ENCODE results near the gene C3orf52. TPM values are rescaled to one million over a fixed set of nuclear protein-coding genes. Genes with fewer than 3 reads are reported as not detected.

The C3orf52 gene
- polyA plus RNA-seq, 1 donor from 2014 or later: 0.21 TPM

- Histone ChIP-seq H3F3A (ENCODE audit: insufficient read depth, low read length, poor library complexity, severe bottlenecking) (no peaks in the 10 kb centered on the region), H4K20me1 (ENCODE audit: insufficient read depth) (no peaks in the 10 kb centered on the region), H3K79me2 (replicated peaks; ENCODE audit: insufficient read depth, low read length) (no peaks in the 10 kb centered on the region), H3K9ac (ENCODE audit: low read length) (no peak overlapping the region), H3K27ac (ENCODE audit: low read length) (no peak overlapping the region), H3K36me3 (ENCODE audit: insufficient read depth, low read length) (no peaks in the 10 kb centered on the region), H3K9me2 (ENCODE audit: insufficient read depth, low read length) (no peaks in the 10 kb centered on the region), H3K27me3 (ENCODE audit: insufficient read depth, low read depth, low read length) (no peaks in the 10 kb centered on the region), H2AFZ (ENCODE audit: low read depth, low read length) (no peak overlapping the region), H3K9me3 (ENCODE audit: low read length) (no peaks in the 10 kb centered on the region), H3K4me3 (ENCODE audit: low read length) (no peak overlapping the region), H3K4me2 (ENCODE audit: low read length) (no peak overlapping the region)
- TF ChIP-seq TAF1 (IDR thresholded peaks at IDR 0.05; ENCODE audit: low read depth) (no peak), RAD21 (conservative IDR thresholded peaks at IDR 0.05) (no peak), EZH2 (IDR thresholded peaks at IDR 0.05; ENCODE audit: borderline replicate concordance, insufficient read depth, low read length, poor library complexity, severe bottlenecking) (no peak), CTCF (IDR thresholded peaks at IDR 0.05; ENCODE audit: poor library complexity, severe bottlenecking) (no peak)
These were observed 38.9 kb downstream of the C3orf52 start for GRCh38 chr3:112124907-112125607.

- Histone ChIP-seq H4K20me1 (ENCODE audit: insufficient read depth) (no peaks in the 10 kb centered on the region), H3F3A (ENCODE audit: insufficient read depth, low read length, poor library complexity, severe bottlenecking) (no peaks in the 10 kb centered on the region), H3K9me3 (ENCODE audit: low read length) (no peaks in the 10 kb centered on the region), H3K4me3 (ENCODE audit: low read length) (no peak overlapping the region), H3K4me2 (ENCODE audit: low read length) (no peak overlapping the region), H3K36me3 (ENCODE audit: insufficient read depth, low read length) (no peaks in the 10 kb centered on the region), H3K79me2 (replicated peaks; ENCODE audit: insufficient read depth, low read length) (no peaks in the 10 kb centered on the region), H3K9me2 (ENCODE audit: insufficient read depth, low read length) (no peaks in the 10 kb centered on the region), H3K27ac (ENCODE audit: low read length) (no peak overlapping the region), H3K9ac (ENCODE audit: low read length) (no peak overlapping the region), H3K27me3 (ENCODE audit: insufficient read depth, low read depth, low read length) (no peaks in the 10 kb centered on the region), H2AFZ (ENCODE audit: low read depth, low read length) (no peak overlapping the region)
- TF ChIP-seq POLR2AphosphoS5 (IDR thresholded peaks at IDR 0.05) (no peak), REST (IDR thresholded peaks at IDR 0.05; ENCODE audit: borderline replicate concordance) (no peak), SMC3 (conservative IDR thresholded peaks at IDR 0.05; ENCODE audit: poor library complexity) (no peak), MXI1 (conservative IDR thresholded peaks at IDR 0.05; ENCODE audit: poor library complexity, severe bottlenecking) (no peak), CTCF (IDR thresholded peaks at IDR 0.05; ENCODE audit: poor library complexity, severe bottlenecking) (no peak), EP300 (conservative IDR thresholded peaks at IDR 0.05; ENCODE audit: poor library complexity, severe bottlenecking) (no peak)
These were observed 40.3 kb downstream of the C3orf52 start for GRCh38 chr3:112126511-112126911.
